PC-9 (cell line): ENCODE results near the gene C1QL4.

Experiments used
- EZH2 ChIP-seq: fragments of 200-600 bp; sonication (generic); IDR thresholded peaks from 2 replicates; pipeline ENCODE4 v1.8.0; 2017; ENCODE audit warnings: antibody characterized with exemption, low read depth
- TF ChIP-seq, protein P1 (sequence below): fragments of 200-600 bp; sonication (generic); conservative IDR thresholded peaks from 2 replicates; pipeline ENCODE4 v1.6.1; 2017; ENCODE audit warnings: mixed run types, antibody characterized with exemption, mild to moderate bottlenecking, moderate library complexity

DNA sequence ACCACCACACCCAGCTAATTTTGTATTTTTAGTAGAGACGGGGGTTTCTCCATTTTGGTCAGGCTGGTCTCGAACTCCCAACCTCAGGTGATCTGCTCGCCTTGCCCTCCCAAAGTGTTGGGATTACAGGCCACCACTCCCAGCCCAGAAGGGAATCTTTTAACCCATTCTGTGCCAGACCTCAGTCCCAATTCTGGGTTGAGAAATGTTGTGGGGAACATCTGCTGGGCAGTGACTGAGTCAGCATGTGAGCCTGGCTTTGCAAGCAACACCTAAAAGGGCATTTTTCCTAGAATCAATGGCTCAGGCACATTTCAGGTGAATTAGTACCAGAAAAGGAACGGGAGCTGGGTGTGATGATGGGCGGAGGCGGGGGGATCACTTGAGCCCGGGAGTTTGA lies 22.7 kb upstream of the C1QL4 start:
- TF ChIP-seq, protein P1, sequence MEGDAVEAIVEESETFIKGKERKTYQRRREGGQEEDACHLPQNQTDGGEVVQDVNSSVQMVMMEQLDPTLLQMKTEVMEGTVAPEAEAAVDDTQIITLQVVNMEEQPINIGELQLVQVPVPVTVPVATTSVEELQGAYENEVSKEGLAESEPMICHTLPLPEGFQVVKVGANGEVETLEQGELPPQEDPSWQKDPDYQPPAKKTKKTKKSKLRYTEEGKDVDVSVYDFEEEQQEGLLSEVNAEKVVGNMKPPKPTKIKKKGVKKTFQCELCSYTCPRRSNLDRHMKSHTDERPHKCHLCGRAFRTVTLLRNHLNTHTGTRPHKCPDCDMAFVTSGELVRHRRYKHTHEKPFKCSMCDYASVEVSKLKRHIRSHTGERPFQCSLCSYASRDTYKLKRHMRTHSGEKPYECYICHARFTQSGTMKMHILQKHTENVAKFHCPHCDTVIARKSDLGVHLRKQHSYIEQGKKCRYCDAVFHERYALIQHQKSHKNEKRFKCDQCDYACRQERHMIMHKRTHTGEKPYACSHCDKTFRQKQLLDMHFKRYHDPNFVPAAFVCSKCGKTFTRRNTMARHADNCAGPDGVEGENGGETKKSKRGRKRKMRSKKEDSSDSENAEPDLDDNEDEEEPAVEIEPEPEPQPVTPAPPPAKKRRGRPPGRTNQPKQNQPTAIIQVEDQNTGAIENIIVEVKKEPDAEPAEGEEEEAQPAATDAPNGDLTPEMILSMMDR, result no peak
- TF ChIP-seq EZH2, result no peak
